KMS-11 (cell line): Measurements from ENCODE around the gene ZBED5.

Experiments
- H2AFZ ChIP-seq: fragments of 200-600 bp; sonication (generic); 2 replicates; pipeline ENCODE4 v1.6.1; 2016; ENCODE audit warnings: antibody characterized with exemption, mixed run types, low read depth
- H3K27ac ChIP-seq: fragments of 200-600 bp; sonication (generic); 2 replicates; pipeline ENCODE4 v1.6.1; 2016; ENCODE audit warnings: mild to moderate bottlenecking, mixed run types
- H3K27me3 ChIP-seq: fragments of 200-600 bp; sonication (generic); 2 replicates; pipeline ENCODE4 v1.6.1; 2017; ENCODE audit warnings: mild to moderate bottlenecking, low read depth, mixed run types, moderate library complexity; ENCODE audit not compliant: insufficient read depth
- H3K36me3 ChIP-seq: fragments of 200-600 bp; sonication (generic); 2 replicates; pipeline ENCODE4 v1.6.1; 2017; ENCODE audit warnings: mild to moderate bottlenecking, mixed run types; ENCODE audit not compliant: insufficient read depth
- H3K4me1 ChIP-seq: fragments of 200-600 bp; sonication (generic); 2 replicates; pipeline ENCODE4 v1.6.1; 2016; ENCODE audit warnings: mild to moderate bottlenecking, low read depth, mixed run types; ENCODE audit not compliant: poor library complexity, severe bottlenecking
- H3K4me2 ChIP-seq: fragments of 200-600 bp; sonication (generic); 2 replicates; pipeline ENCODE4 v1.7.0; 2016; ENCODE audit warnings: mild to moderate bottlenecking, mixed run types
- H3K4me3 ChIP-seq: fragments of 200-600 bp; sonication (generic); IDR thresholded peaks from 2 replicates; pipeline ENCODE4 v1.6.1; 2017; ENCODE audit warnings: low read depth, low read length, mixed read lengths; ENCODE audit not compliant: insufficient read depth
- H3K79me2 ChIP-seq: fragments of 200-600 bp; sonication (generic); 2 replicates; pipeline ENCODE4 v1.6.1; 2016; ENCODE audit warnings: low read depth, mixed run types; ENCODE audit not compliant: insufficient read depth
- H3K9ac ChIP-seq: fragments of 200-600 bp; sonication (generic); 2 replicates; pipeline ENCODE4 v1.6.1; 2016; ENCODE audit warnings: mild to moderate bottlenecking, mixed run types
- H4K20me1 ChIP-seq: fragments of 200-600 bp; sonication (generic); 2 replicates; pipeline ENCODE4 v1.6.1; 2016; ENCODE audit warnings: mild to moderate bottlenecking, mixed run types; ENCODE audit not compliant: insufficient read depth
- TF ChIP-seq, protein P1 (sequence below): fragments of 200-600 bp; sonication (generic); conservative IDR thresholded peaks from 2 replicates; pipeline ENCODE4 v1.6.1; 2017; ENCODE audit warnings: low read depth, mild to moderate bottlenecking, antibody characterized with exemption, low read length, moderate library complexity, mixed read lengths

Gene ZBED5

DNA sequence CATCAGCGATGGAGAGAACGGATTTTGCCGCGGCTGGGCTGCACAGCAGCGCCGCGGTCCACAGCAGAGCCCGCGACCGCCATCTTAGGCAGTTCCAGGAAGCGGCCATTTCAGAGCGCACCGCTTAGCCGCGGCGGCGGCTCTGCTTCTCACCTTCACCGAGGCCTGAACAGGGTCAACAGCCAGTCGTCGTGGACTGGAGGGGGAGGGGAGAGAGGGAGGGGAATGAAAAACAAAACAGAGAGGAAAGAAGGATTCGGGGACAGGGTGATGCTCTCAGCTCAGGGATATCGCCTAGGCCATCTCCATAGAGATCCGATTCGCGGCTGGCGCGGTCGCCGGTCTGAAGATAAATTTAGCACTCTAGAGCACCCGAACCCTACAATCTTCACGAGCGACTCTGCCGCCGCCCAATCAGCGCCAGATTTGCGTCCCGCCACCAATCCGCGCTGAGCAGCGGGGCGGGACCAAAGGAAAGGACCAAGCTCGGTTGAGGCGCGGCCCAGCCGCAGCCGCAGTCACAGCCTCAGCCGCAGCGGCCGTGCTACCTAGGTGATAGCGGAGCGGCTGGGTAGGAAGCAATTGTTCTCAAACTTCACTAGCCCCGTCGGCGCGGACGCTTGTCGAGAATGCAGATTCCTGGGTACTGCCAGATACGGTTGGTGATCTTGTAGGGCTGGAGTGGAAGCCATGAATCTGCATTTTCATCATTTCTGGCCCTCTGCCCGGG is at the start of gene ZBED5:
Gene ZBED5 (minus strand): TSS at position 345 of the 730 bp plus-strand sequence. CDS start 3,108 bp downstream, outside the sequence.
- Histone ChIP-seq H3K27me3 (no peaks in the 10 kb centered on the region), H3K27ac (peak within 1 kb of the TSS; percentile 89), H4K20me1 (no peaks in the 10 kb centered on the region), H3K4me3 (peak within 1 kb of the TSS; percentile 85), H3K36me3 (peaks cover 6% of the 10 kb centered on the region), H2AFZ (peak within 1 kb of the TSS; percentile 77), H3K4me2 (peak within 1 kb of the TSS; percentile 98), H3K79me2 (peaks cover 50% of the 10 kb centered on the region), H3K4me1 (peaks cover 41% of the 10 kb centered on the region), H3K9ac (peak within 1 kb of the TSS; percentile 87)
- TF ChIP-seq, protein P1, sequence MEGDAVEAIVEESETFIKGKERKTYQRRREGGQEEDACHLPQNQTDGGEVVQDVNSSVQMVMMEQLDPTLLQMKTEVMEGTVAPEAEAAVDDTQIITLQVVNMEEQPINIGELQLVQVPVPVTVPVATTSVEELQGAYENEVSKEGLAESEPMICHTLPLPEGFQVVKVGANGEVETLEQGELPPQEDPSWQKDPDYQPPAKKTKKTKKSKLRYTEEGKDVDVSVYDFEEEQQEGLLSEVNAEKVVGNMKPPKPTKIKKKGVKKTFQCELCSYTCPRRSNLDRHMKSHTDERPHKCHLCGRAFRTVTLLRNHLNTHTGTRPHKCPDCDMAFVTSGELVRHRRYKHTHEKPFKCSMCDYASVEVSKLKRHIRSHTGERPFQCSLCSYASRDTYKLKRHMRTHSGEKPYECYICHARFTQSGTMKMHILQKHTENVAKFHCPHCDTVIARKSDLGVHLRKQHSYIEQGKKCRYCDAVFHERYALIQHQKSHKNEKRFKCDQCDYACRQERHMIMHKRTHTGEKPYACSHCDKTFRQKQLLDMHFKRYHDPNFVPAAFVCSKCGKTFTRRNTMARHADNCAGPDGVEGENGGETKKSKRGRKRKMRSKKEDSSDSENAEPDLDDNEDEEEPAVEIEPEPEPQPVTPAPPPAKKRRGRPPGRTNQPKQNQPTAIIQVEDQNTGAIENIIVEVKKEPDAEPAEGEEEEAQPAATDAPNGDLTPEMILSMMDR = no peak

DNA sequence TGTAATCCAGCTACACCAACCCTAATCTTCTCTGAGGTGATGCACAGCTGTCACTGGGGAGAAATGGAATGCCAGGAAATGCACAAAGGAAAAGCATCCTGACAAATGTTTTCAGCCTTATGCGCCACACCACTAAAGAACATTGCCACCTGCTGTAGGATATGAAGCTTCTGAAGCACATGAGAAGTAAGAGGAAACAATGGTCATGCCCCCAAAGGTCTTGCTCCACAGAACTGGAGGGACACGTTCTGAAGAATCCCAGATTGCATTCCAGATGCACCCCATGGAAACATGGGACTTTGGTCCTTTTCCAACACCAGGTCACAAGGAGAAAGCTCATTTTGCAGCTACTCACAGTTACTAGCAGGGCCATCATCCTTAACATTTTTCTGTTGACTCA is 48.7 kb upstream of the ZBED5 start:
- no peak overlapping the region for H3K4me3 ChIP-seq
- H3K4me1 ChIP-seq = no peaks in the 10 kb centered on the region
- no peak overlapping the region for H3K27ac ChIP-seq
- H2AFZ ChIP-seq = no peak overlapping the region
- no peaks in the 10 kb centered on the region for H4K20me1 ChIP-seq
- no peak overlapping the region for H3K4me2 ChIP-seq
- no peaks in the 10 kb centered on the region for H3K36me3 ChIP-seq
- H3K9ac ChIP-seq = no peak overlapping the region
- no peaks in the 10 kb centered on the region for H3K27me3 ChIP-seq
- H3K79me2 ChIP-seq = no peaks in the 10 kb centered on the region
- TF ChIP-seq, protein P1 = no peak

- H3K4me3 ChIP-seq = no peak overlapping the region
- no peaks in the 10 kb centered on the region for H3K79me2 ChIP-seq
- H3K4me2 ChIP-seq = no peak overlapping the region
- no peak overlapping the region for H3K27ac ChIP-seq
- no peak overlapping the region for H3K9ac ChIP-seq
- H3K27me3 ChIP-seq = no peaks in the 10 kb centered on the region
- no peaks in the 10 kb centered on the region for H3K36me3 ChIP-seq
- no peaks in the 10 kb centered on the region for H4K20me1 ChIP-seq
- no peak overlapping the region for H2AFZ ChIP-seq
- peaks cover 5% of the 10 kb centered on the region for H3K4me1 ChIP-seq
- TF ChIP-seq, protein P1 = no peak
These were observed 44.6 kb upstream of the ZBED5 start for GRCh38 chr11:10902301-10903063.

DNA sequence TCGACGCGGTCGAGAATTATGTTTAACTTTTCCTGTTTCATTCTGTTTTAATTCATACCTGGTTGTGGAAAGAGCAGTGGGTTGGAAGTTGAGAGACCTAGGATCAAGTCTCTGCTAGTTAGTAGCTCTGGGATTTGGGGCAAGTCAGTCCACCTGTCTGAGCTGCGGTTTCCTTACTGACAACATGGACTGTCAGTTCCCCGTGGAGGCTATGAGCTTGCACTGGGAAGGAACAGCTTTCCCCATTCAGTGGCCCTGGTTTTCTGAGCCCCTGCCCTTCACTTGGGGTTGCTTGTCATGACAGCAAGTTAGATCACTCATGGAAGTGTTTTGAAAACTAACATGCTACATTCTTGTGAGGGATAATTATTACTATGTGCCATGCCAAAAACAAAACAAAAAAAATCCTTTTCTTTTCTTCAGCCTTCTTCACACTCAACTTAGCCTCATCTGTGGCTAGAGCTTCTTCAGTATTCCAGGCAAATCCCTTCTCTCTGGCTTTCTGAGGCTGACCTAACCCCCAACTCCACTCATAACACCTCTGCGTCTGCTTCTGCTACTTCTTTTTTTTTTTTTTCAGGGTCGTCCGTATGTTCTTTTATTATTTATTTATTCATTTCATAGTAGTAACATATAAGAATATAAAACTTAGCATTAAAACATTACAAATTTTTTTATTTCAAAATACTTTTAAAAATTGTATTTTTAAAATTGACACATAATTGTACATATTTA is 43.0 kb upstream of the ZBED5 start:
- no peak overlapping the region for H3K27ac ChIP-seq
- no peak overlapping the region for H2AFZ ChIP-seq
- no peak overlapping the region for H3K4me3 ChIP-seq
- H3K9ac ChIP-seq = no peak overlapping the region
- TF ChIP-seq, protein P1 = no peak
- H3K36me3 ChIP-seq = no peaks in the 10 kb centered on the region
- no peak overlapping the region for H3K4me2 ChIP-seq
- no peaks in the 10 kb centered on the region for H3K27me3 ChIP-seq
- no peaks in the 10 kb centered on the region for H4K20me1 ChIP-seq
- no peaks in the 10 kb centered on the region for H3K79me2 ChIP-seq
- peaks cover 5% of the 10 kb centered on the region for H3K4me1 ChIP-seq
